HT-29 (cell line): Measurements from ENCODE around the gene ASIC1. TPM values are rescaled to one million over a fixed set of nuclear protein-coding genes. Genes with fewer than 3 reads are reported as not detected.

Experiments
- DNase-seq: peaks from one replicate; pipeline ENCODE4 v3.0.0-alpha.2; 2015; ENCODE audit warnings: low spot score
- total RNA-seq: library from RNA; depleted of rRNA; stranded (reverse); fragments of >200 nt; shearing (Covaris generic); gene quantifications from 2 replicates; pipeline ENCODE4 v1.2.3, GENCODE V29; 2014

Gene ASIC1
- total RNA-seq, 1 experiment from 2014 or later: 6.7 TPM

DNA sequence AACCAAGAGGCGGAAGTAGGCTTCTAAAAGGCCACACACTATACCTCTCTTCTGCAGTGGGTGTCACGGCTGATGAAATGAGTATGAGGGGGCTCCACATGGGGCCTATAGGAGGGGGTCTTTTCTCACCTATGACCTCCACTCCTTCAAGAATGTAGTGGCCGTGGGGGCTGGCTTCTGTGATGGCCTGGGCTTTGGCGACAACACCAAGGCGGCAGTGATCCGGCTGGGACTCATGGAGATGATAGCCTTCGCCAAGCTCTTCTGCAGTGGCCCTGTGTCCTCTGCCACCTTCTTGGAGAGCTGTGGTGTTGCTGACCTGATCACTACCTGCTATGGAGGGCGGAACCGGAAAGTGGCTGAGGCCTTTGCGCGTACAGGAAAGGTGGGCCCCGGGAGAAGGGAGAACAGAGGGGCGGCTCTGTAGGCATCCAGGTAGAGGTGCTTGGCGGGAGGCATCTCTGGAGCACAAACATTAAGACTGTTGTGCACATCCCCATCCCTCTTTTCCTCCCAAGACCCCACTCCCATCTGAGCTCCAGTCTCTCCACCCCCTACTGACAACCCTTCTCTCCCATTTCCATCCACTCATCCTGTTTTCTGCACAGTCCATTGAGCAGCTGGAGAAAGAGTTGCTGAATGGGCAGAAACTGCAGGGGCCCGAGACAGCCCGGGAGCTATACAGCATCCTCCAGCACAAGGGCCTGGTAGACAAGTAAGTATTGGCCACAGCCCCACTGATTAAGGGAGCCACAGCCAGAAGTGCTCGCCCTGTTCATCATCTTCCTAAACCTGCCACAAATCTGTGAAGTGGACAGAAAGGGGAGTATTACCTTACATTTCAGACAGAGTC is 50.2 kb downstream of the ASIC1 start:
- no peak for DNase-seq

DNA sequence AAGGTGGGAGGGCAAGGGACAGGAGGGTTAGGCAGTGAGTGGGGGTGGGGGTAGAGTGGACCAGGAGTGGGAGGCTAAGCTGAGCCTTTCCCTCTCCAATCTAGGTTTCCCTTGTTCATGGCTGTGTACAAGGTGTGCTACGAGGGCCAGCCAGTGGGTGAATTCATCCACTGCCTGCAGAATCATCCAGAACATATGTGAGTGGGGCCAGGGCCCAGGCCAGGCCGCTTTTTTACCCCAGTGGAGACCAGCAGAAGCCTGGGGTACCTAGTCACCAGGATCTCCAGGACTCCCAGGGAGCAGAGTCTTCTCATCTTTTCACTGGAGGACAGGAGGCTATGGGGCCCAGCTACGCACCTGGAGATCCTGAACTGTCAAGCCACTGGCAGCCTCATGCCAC is 51.9 kb downstream of the ASIC1 start:
- DNase-seq: no peak

DNA sequence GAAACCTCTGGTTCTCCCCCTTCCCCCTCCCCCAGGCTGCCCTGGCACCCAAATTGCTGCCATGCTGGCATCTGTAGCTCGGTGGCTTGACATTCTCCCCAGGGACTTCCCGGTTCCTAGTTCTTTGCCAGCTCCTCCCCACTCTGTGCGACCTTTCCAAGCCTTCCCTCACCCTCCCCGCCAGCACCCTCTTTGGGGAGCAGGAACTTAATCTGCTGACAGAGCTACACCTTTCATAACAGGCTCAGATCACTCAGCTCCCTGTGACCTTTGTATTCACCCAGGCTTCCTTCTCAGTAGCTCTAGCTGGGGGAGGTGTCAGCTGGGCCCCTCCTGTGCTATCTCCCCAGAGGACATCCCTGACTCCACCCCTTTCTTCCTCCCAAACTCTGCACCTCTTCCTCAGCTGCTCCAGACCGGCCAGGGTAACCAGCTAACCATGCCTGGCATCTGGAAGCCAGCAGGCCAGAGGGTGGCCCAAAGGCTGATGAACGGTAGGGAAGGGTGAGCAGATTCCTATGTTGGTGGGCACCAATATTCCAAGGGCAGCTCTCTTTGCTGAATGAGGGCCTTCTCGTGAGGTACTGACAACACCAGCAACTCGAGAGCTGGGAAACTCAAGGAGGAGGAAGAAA is 52.8 kb downstream of the ASIC1 start:
- DNase-seq: peak; percentile 77

DNA sequence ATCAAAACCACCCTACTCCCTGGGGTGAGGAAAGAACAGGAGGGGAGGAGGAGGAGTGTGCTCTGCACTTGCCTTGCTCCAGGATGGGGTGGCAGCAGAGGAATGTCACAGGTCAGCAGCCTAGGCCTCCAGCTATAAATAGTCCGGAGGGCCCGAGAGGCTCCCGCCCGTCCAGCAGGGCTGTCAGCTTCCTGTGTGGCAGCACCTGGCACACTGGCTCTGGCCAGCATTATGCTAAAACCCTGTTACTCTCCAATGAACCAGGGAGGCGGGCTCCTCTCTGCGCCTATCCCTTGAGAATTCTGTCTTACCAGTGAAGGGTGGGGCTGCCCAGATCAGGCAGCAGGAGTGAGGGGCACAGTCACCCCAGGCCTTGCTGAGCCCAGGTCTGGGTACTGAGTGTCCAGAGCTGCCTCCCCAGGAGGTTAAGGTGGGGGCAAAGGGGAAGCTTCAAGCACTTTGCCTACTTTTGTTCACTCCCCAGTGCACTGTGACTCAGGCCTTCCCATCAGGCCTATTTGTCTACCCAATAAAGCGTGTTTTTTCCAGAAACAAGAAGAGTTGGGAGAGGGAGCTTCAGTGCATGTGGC is 53.5 kb downstream of the ASIC1 start:
- peak; percentile 80 for DNase-seq

DNA sequence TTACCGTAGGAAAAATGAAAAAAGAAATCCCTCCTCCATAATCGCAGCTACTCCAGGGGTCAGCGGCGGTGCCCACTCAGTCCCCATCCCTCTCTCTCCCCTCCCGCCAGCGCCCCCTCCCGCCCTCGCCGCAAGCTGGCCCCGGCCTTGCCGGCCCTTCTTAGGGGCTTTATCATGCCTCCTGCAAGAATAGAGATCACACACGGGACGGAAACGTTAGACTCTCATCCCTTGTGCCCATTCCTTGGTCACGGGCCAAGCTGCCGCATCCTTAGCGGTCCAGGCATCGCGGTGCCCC is 53.9 kb downstream of the ASIC1 start:
- DNase-seq: no peak

DNA sequence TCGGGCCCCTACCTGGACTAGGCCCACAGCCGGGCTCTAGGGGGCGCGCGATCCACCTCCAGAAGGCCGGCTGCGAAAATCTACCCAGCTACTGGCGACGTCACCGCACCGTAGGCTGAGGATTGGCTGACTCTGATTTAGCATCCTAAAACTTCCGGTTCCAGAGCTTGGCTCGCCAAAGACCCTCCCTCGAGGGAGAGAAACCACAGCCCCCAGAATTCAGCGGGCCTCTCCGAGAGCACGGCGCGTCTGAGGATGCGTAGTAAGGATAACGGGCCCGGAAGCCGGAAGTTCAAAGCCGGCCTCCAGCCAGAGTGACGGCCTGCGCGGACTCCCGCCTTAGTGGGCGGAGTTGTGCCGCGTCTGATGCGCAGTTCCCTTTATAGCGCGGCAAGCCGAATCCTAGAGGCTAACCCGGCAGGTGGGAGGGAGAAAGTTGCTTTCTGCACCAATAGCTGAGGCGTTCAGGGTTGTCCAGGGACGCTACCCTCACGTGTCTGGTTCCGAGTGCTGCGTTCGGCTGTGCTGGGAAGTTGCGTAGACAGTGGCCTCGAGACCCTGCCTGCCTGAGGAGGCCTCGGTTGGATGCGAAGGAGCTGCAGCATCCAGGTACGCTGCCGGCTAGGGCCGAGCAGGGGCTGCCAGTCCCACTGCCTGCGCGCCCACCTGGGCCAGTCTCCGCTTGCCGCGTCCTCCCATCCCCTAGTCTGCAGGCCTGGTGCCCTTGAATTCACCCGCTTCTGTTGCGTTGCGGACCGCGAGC is 54.5 kb downstream of the ASIC1 start, which contains the start of gene COX14:
Gene COX14, plus strand, starts transcription at position 544 of the 763 bp plus-strand sequence. CDS start 7,808 bp downstream, outside the sequence.
- DNase-seq: peak; percentile 99

DNA sequence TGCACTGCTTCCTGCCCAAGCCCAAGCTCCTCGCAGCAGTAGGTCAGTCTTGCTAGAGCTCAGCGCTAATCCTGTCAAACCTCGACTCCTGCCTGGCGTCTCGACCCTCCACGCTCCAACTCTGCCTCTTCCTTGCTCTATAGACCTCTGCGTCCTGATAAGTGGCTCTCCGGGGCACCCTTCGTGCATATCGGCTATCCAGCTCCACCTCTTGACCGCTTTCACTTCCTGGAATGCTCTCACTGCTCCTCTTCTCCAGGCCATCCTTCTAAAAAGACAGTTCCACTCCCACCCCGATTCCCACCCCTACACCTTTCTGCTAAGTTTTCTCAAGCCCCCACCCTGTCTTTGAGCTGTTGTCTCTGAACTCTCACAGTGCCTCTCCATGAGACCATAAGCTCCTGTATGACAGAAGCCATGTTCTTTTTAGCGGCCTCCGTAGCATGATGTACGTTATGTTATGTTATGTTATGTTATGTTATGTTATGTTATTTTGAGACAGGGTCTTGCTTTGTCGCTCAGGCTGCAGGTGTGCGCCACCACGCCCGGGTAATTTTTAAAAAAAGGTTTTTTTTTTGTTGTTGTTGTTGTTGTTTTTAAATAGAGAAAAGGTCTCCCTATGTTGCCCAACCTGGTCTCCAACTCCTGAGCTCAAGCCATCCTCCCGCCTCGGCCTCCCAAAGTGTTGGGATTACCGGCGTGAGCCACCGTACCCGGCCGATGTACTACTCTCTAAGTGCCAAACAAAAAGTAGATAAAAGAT is 55.2 kb downstream of the ASIC1 start:
- DNase-seq: no peak

DNA sequence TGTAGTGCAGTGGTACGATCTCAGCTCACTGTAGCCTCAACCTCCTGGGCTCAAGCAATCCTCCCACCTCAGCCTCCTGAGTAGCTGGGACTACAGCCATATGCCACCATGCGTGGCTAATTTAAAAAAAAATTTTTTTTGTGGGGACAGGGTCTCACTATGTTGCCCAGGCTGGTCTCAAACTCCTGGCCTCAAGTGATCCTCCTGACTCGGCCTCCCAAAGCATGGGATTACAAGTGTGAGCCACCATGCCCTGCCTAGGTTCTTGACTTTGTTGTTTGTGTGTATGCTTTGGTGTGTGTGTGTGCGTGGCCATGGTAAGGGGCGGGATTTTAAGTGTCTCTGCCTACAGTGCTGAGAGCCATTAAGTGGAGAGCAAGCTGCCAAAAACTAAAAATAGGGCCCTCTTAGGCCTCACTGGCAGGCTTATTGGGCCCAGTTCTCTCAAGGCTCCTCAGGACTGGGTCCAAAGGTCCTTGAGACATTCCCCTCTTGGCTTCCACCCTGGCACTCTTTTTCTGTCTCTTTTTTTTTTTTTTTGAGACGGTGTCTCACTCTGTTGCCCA is 59.7 kb downstream of the ASIC1 start:
- no peak for DNase-seq

DNA sequence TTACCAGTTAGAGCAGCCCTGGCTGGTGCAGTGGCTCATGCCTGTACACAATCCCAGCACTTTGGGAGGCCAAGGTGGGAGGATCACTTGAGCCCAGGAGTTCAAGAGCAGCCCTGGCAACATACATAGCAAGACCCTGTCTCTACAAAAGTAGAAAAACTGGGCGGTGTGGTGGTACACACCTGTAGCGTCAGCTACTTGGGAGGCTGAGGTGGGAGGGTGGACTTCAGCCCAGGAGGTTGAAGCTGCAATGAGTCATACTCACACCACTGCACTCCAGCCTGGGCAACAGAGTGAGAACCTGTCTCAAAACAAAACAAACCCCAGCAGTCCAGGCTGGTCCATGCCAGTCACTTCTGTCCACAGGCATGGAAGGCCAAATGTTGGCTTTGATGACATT is 62.0 kb downstream of the ASIC1 start:
- no peak for DNase-seq

DNA sequence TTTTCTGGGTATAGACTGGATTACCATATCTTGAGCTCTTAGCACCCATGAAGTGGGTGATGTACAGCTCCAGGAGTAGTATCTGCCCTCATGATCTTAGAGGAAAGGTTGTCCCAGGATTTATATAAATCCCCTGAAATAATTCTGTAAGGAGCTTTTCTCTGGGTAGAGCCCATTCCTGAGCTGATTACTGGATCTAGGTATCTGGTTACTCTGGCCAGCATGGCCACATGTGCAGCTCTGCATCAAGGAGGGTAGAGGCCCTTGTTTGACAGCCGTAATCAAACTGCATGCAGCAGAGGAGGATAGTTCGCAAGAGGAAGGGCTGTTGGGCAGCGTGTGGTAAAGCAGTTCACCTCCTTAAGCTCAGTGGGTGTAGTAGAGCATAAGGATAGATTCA is 63.1 kb downstream of the ASIC1 start:
- DNase-seq: no peak

DNA sequence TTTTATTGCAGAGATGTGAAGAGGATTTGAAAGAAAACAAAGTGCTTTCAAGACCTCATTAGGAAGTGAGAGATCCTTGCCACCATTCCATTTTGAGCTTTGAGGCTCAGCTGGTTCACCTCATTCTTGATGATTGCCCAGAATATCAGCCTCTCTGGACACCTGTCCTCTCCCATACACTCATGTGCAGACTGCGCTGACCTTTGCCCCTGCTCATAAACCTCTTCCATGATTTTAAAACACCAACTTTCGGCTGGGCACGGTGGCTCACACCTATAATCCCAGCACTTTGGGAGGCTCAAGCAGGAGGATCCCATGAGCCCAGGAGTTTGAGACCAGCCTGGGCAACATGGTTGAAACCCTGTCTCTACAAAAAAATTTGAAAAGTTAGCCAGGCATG is 63.6 kb downstream of the ASIC1 start:
- no peak for DNase-seq

DNA sequence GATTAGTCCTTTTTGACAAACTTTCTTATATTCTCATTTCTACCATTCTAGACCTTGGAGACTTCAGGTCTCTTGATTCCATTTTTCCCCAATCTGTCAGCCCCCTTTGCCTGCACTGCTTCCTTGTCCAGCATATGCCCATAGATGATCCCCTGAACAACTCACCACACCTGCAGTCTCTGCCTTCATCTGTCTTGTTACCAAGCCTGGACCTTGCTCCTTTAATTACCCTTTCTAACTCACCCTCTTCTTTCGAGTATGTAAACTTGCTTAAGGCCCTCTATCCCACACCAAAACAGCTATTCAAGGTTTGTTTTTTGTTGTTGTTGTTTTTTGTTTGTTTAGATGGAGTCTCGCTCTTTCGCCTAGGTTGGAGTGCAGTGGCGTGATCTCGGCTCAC is 64.2 kb downstream of the ASIC1 start:
- DNase-seq: no peak

DNA sequence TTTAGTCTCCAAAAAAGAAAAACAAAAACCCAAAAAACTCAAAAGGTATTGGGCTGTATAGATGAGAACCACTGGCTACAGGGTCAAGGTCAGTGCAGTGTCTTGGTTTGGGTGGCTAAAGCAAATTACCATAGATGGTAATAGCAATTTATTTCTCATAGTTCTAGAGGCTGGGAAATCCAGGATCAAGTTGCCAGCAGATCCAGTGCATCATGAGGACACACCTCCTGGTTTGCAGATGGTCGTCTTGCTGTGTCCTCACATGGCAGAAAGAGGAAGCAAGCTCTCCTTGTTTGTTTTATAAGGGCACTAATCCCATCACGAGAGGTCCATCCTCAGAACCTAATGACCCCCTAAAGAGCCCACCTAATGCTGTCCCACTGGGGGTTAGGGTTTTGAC is 65.8 kb downstream of the ASIC1 start:
- no peak for DNase-seq

DNA sequence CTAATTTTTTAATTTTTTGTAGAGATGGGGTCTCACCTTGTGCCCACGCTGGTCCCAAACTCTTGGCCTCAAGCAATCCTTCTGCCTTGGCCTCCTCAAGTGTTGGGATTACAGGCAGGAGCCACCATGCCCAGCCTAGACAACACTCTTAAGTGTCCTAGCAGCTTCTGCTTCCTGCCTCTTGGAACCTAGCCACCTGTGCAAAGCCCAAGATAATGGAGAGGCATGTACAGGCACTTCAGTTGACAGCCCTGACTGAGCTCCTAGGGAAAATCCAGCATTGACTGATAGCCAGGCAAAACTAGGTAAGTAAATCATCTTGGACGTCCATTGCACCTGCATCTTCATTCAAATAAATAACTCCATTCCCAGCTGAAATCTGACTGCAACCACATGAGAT is 70.2 kb downstream of the ASIC1 start:
- no peak for DNase-seq

DNA sequence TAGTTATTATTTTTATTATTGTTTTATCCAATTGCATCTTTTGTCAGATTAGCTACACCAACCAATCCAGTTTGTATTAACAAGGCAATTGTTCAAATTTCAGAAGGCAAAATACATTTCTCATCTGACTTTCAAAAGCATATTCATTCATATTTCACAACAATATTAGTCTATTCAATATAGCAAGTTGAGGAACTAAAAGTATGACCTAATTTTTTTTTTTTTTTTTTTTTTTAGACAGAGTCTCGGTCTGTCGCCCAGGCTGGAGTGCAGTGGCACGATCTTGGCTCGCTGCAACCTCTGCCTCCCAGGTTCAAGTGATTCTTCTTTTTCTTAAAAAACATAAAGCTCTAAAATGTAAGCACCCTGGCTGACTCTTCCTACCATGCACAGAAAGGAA is 71.9 kb downstream of the ASIC1 start:
- no peak for DNase-seq

DNA sequence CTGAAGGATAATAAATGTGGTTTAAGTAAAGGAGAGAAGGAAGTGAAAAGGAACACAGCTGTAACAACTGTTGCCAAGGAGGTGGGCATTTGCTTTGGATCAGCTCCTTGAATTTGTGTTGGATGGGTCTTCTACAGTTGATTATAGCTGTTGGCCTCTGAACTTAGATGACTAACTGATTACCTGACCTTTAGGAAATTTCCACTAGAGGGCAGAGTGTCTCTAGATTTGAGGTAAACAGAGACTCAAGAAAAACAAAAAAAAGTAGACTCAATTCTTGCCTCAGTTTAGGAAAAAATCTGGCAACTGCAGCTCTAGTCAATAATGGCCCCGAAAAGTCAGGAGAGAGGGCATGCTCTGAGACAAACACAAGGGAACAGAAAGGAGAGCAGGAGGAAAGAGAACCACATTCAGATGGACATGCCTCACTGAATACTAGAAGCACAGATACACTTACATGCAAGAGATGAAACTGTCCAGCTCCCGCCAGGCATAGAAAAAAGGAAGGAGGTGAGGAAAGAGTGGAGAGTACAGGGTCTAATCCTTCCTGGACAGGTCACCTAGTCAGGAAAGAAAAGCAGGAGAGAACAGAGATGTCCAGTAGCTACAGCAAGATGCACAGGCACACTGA is 75.2 kb downstream of the ASIC1 start:
- peak; percentile 47 for DNase-seq
